Smooth muscle cell (in vitro differentiated cells): ENCODE results near the gene ELOVL6. TPM values are rescaled to one million over a fixed set of nuclear protein-coding genes. Genes with fewer than 3 reads are reported as not detected.

Experiments used
- DNase-seq: peaks from one replicate; lab custom pipeline; 2025; ENCODE audit not compliant: unreplicated experiment; lab: John Stamatoyannopoulos, UW
- H2AFZ ChIP-seq: fragments of 200-600 bp; sonication (generic); 2 replicates; pipeline ENCODE4 v1.6.0; 2016; ENCODE audit warnings: antibody characterized with exemption, low read depth, mild to moderate bottlenecking
- H3F3A ChIP-seq: fragments of 200-600 bp; sonication (generic); 2 replicates; pipeline ENCODE4 v1.6.0; 2017; ENCODE audit warnings: antibody characterized with exemption, low read depth
- H3K27ac ChIP-seq: fragments of 200-600 bp; sonication (generic); 2 replicates; pipeline ENCODE4 v1.5.1; 2016; ENCODE audit warnings: low read depth, mild to moderate bottlenecking
- H3K27me3 ChIP-seq: fragments of 200-600 bp; sonication (generic); 2 replicates; pipeline ENCODE4 v1.6.1; 2016; ENCODE audit warnings: low read depth, mild to moderate bottlenecking
- H3K36me3 ChIP-seq: fragments of 200-600 bp; sonication (generic); 2 replicates; pipeline ENCODE4 v1.5.1; 2016; ENCODE audit warnings: low read depth
- H3K4me1 ChIP-seq: fragments of 200-600 bp; sonication (generic); 2 replicates; pipeline ENCODE4 v1.5.1; 2016; ENCODE audit warnings: low read depth
- H3K4me2 ChIP-seq: fragments of 200-600 bp; sonication (generic); 2 replicates; pipeline ENCODE4 v1.6.0; 2016; ENCODE audit warnings: mild to moderate bottlenecking
- H3K4me3 ChIP-seq: fragments of 200-600 bp; sonication (generic); 2 replicates; pipeline ENCODE4 v1.5.1; 2016; ENCODE audit warnings: mild to moderate bottlenecking
- H3K79me2 ChIP-seq: fragments of 200-600 bp; sonication (generic); 2 replicates; pipeline ENCODE4 v1.6.0; 2016; ENCODE audit warnings: low read depth, mild to moderate bottlenecking
- H3K9ac ChIP-seq: fragments of 200-600 bp; sonication (generic); 2 replicates; pipeline ENCODE4 v1.6.0; 2016; ENCODE audit warnings: low read depth
- H3K9me3 ChIP-seq: fragments of 200-600 bp; sonication (generic); replicated peaks from 2 replicates; pipeline ENCODE4 v1.5.1; 2016; ENCODE audit warnings: low read depth
- H4K20me1 ChIP-seq: fragments of 200-600 bp; sonication (generic); 2 replicates; pipeline ENCODE4 v1.6.0; 2016; ENCODE audit warnings: low read depth
- WGBS: methylation state at CpG from one replicate; pipeline ENCODE4 v1.1.7; 2016; ENCODE audit warnings: low lambda C conversion rate; 5-methylcytosine and 5-hydroxymethylcytosine counted together
- polyA plus RNA-seq: library from polyadenylated mRNA; unstranded; fragments of >200 nt; fragmentation: Nextera tagmentation; extraction: Ambion mirVana; gene quantifications from 2 replicates; pipeline ENCODE4 v1.2.1, GENCODE V29; 2016
- total RNA-seq: library from RNA; depleted of rRNA; stranded (reverse); fragments of >200 nt; gene quantifications from 2 replicates; pipeline ENCODE4 v1.2.3, GENCODE V29; 2014
- TF ChIP-seq, protein P1 (sequence below): fragments of 200-600 bp; sonication (generic); IDR thresholded peaks from 2 replicates; pipeline ENCODE4 v1.5.1; 2017; ENCODE audit warnings: borderline replicate concordance, mild to moderate bottlenecking, antibody characterized with exemption; ENCODE audit not compliant: insufficient read depth, poor library complexity, severe bottlenecking

ELOVL6 gene
- total and polyA plus RNA-seq, 2 experiments from 2014 or later, result 7.8 to 11.6 TPM

DNA sequence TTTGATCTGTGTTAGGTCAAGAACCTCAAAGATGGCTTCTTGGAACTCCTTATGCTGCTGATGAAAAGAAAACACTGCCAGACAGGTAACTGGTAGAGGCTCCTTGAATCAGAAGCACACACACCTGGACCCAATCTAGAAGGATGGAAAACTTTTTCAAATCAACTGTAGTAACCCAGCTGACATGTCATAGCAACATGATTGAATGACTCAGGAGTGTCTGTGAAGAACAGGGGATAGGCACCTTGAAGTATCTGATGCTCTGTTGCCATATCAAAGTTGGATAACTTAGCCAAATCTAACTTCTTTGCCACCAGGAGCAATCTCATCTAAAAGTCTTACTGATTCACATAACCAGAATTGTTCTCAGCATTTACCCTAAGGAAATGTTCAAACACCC is 98.8 kb downstream of the ELOVL6 start:
- Histone ChIP-seq H3K27me3 (no peaks in the 10 kb centered on the region), H3K4me2 (no peak overlapping the region), H3K27ac (no peak overlapping the region), H4K20me1 (no peaks in the 10 kb centered on the region), H3K79me2 (no peaks in the 10 kb centered on the region), H3K9me3 (no peaks in the 10 kb centered on the region), H3K4me1 (no peaks in the 10 kb centered on the region), H2AFZ (no peak overlapping the region), H3K4me3 (no peak overlapping the region), H3K9ac (no peak overlapping the region), H3F3A (no peaks in the 10 kb centered on the region), H3K36me3 (no peaks in the 10 kb centered on the region)
- TF ChIP-seq, protein P1, sequence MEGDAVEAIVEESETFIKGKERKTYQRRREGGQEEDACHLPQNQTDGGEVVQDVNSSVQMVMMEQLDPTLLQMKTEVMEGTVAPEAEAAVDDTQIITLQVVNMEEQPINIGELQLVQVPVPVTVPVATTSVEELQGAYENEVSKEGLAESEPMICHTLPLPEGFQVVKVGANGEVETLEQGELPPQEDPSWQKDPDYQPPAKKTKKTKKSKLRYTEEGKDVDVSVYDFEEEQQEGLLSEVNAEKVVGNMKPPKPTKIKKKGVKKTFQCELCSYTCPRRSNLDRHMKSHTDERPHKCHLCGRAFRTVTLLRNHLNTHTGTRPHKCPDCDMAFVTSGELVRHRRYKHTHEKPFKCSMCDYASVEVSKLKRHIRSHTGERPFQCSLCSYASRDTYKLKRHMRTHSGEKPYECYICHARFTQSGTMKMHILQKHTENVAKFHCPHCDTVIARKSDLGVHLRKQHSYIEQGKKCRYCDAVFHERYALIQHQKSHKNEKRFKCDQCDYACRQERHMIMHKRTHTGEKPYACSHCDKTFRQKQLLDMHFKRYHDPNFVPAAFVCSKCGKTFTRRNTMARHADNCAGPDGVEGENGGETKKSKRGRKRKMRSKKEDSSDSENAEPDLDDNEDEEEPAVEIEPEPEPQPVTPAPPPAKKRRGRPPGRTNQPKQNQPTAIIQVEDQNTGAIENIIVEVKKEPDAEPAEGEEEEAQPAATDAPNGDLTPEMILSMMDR, result no peak
- DNase-seq, result no peak

DNA sequence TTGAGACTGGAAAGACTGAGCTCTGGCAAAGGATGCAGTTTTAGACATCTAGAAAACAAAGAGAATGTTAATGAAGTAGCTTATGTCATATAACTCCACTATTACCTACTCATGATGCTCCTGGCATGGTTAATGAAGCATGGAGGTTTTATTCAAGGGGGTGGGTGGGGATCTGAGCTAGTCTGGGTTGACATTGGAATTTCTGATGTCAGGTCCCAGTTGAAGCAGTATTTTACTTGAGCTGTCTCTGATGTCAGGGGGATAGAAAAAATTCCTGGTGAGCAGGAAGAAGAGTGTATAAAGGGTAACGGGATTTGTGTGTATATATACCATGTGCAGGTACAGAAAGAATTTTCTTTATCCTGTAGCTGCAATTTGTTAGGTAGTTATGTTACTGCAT is 102.0 kb downstream of the ELOVL6 start:
- Histone ChIP-seq H3K27me3 (no peaks in the 10 kb centered on the region), H3K36me3 (no peaks in the 10 kb centered on the region), H4K20me1 (no peaks in the 10 kb centered on the region), H3K4me3 (no peak overlapping the region), H3K4me1 (no peaks in the 10 kb centered on the region), H2AFZ (no peak overlapping the region), H3F3A (no peaks in the 10 kb centered on the region), H3K4me2 (no peak overlapping the region), H3K79me2 (no peaks in the 10 kb centered on the region), H3K9ac (no peak overlapping the region), H3K27ac (no peak overlapping the region), H3K9me3 (no peaks in the 10 kb centered on the region)
- TF ChIP-seq, protein P1, result no peak
- WGBS, result 91% methylated on average over 1 of the region's 1 CpG
- DNase-seq, result no peak

DNA sequence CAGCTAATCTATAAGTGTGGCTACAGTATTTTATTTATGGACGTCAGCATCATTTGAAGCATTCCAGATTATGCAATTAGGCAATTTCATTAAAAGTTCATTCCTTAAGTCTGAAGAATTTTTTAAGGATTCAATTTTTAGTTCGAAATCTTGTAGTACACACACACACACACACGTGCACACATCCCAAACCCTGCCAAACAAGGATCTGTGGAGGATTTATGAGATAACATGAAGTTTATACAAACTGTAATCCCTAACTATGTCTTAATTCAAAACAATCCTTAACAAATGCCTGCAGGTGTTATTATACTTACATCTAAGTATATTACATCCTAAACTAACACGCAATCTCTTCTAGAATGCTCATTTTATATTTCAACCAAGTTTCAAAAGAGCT is 105.8 kb downstream of the ELOVL6 start:
- WGBS, result 83% methylated on average over 4 of the region's 4 CpGs
- Histone ChIP-seq H3K27me3 (no peaks in the 10 kb centered on the region), H3K36me3 (no peaks in the 10 kb centered on the region), H3K4me2 (no peak overlapping the region), H3K9ac (no peak overlapping the region), H2AFZ (no peak overlapping the region), H4K20me1 (no peaks in the 10 kb centered on the region), H3F3A (no peaks in the 10 kb centered on the region), H3K27ac (no peak overlapping the region), H3K4me1 (peaks cover 3% of the 10 kb centered on the region), H3K9me3 (no peaks in the 10 kb centered on the region), H3K79me2 (no peaks in the 10 kb centered on the region), H3K4me3 (no peak overlapping the region)
- DNase-seq, result no peak
- TF ChIP-seq, protein P1, result no peak

DNA sequence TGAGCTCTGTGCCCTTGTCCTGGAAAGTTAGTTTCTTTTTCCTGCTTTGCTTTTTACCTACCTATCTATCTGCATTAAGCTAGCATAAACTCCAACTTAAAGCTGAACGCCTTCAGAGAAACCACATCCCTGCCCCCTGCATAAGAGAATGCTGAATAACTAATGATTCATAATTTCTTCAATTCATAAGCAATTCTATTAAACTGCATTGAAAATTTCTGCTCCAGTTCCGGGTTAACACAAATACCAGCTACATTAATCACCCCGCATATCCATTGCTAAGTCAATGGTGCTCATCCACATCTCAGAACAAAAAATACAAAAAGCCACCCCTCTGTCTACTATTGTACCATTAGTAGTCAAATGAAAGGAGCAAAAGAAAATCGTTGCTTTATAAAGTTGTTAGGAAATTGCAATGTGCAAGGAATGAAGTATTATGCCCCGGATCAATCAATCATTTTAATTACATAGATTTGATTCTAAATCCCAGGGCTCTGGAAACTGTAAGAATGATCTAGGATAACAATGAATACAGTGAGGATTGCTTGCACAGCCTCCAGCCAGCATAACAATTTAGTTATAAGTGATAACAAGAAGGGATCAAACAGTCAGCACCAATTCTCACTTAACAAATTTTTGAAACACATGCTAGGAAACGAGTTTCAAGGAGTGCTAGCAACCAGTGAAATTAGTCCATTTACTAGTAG is 106.8 kb downstream of the ELOVL6 start:
- no peak for DNase-seq
- TF ChIP-seq, protein P1, result no peak

More for the DNA sequence above, 106.8 kb downstream of the ELOVL6 start:
- H3K27ac ChIP-seq, result peak overlapping the region; percentile 2
- no peaks in the 10 kb centered on the region for H4K20me1 ChIP-seq
- no peaks in the 10 kb centered on the region for H3K9me3 ChIP-seq
- no peak overlapping the region for H3K4me3 ChIP-seq
- H3F3A ChIP-seq, result no peaks in the 10 kb centered on the region
- H3K27me3 ChIP-seq, result no peaks in the 10 kb centered on the region
- H3K79me2 ChIP-seq, result no peaks in the 10 kb centered on the region
- peak overlapping the region; percentile 50 for H3K4me2 ChIP-seq
- H3K4me1 ChIP-seq, result peaks cover 3% of the 10 kb centered on the region
- no peaks in the 10 kb centered on the region for H3K36me3 ChIP-seq
- H2AFZ ChIP-seq, result no peak overlapping the region
- WGBS, result 63% methylated on average over 6 of the region's 6 CpGs
- H3K9ac ChIP-seq, result no peak overlapping the region
